GM18909 (cell line): ENCODE results near the gene DYNC2H1.

Source experiments
- ATAC-seq: cut with Tn5 transposase; IDR thresholded peaks from one replicate; pipeline ENCODE4 v1.9.1; 2021; ENCODE audit warnings: mild to moderate bottlenecking; ENCODE audit not compliant: unreplicated experiment, poor library complexity

DYNC2H1 gene

GRCh38 chr11:103497268-103497667 lies 388.0 kb downstream of the DYNC2H1 start:
- no peak for ATAC-seq

DNA sequence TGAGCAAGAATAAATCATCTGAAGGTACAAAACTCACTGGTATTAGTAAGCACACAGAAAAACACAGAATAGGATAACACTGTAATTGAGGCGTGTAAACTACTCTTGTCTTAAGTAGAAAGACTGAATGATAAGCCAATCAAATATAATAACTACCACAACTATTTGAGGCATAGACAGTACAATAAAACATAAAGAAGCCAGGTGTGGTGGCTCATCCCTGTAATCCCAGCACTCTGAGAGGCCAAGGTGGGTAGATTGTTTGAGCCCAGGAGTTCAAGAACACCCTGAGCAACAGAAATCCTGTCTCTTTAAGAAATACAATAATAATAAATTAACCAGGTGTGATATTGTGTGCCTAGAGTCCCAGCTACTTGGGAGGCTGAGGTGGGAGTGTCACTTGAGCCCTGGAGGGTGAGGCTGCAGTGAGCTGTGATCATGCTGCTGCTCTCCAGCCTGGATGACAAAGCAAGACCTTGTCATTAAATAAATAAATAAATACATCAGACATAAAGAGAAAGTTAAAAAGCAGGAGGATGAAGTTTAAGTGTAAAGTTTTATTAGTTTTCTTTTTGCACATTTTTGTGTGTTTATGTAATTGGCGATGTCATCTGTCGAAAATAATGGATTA lies 390.6 kb downstream of the DYNC2H1 start:
- no peak for ATAC-seq

- ATAC-seq: no peak
Observed at GRCh38 chr11:103515283-103515682, 406.1 kb downstream of the DYNC2H1 start.

DNA sequence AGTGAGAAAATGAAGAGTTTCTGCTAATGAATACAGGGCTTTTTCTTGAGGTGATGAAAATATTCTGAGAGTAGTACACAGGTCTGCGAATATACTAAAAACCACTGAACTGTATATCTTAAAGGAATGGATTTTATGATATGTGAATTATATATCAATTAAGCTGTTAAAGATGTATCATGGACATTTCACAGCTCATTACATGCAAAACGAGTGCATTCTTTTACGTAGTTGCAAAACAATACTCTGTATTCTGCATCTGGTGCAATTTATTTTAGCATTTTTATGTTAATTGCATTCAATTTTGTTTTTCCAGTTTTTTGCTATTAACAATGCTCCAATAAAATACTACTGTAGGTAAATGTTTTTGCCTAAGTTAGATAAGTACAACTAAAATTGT lies 411.6 kb downstream of the DYNC2H1 start:
- ATAC-seq: no peak

- no peak for ATAC-seq
Observed at GRCh38 chr11:103525069-103525468, 415.8 kb downstream of the DYNC2H1 start.

- ATAC-seq: no peak
Observed at GRCh38 chr11:103528046-103528445, 418.8 kb downstream of the DYNC2H1 start.

- no peak for ATAC-seq
Observed at GRCh38 chr11:103528596-103528995, 419.4 kb downstream of the DYNC2H1 start.

GRCh38 chr11:103529181-103529684 lies 420.0 kb downstream of the DYNC2H1 start:
- no peak for ATAC-seq
